GM19328 (cell line): ENCODE results near the gene CDC42BPG.
A peak's percentile ranks its signal among the peaks of the same experiment; 100 is the strongest.

Experiments used
- ATAC-seq: cut with Tn5 transposase; IDR thresholded peaks from one replicate; pipeline ENCODE4 v1.9.1; 2021; ENCODE audit warnings: mild to moderate bottlenecking, moderate library complexity; ENCODE audit not compliant: unreplicated experiment

Gene CDC42BPG

GRCh38 chr11:64809781-64810241 is 34.6 kb downstream of the CDC42BPG start:
- ATAC-seq: no peak

GRCh38 chr11:64805481-64805880 is 39.0 kb downstream of the CDC42BPG start:
- no peak for ATAC-seq

- no peak for ATAC-seq
Observed at GRCh38 chr11:64804346-64805210, 39.9 kb downstream of the CDC42BPG start.

- ATAC-seq: no peak
Observed at GRCh38 chr11:64803846-64804345, 40.6 kb downstream of the CDC42BPG start.

GRCh38 chr11:64803158-64803845 is 41.2 kb downstream of the CDC42BPG start, which contains the start of gene MAP4K2:
TSS of gene MAP4K2 (minus strand) at chr11:64803214. CDS start at chr11:64803149, 65 bp downstream.
- peak; percentile 54 for ATAC-seq

GRCh38 chr11:64802370-64803157 is 41.9 kb downstream of the CDC42BPG start:
- peak; percentile 9 for ATAC-seq

DNA sequence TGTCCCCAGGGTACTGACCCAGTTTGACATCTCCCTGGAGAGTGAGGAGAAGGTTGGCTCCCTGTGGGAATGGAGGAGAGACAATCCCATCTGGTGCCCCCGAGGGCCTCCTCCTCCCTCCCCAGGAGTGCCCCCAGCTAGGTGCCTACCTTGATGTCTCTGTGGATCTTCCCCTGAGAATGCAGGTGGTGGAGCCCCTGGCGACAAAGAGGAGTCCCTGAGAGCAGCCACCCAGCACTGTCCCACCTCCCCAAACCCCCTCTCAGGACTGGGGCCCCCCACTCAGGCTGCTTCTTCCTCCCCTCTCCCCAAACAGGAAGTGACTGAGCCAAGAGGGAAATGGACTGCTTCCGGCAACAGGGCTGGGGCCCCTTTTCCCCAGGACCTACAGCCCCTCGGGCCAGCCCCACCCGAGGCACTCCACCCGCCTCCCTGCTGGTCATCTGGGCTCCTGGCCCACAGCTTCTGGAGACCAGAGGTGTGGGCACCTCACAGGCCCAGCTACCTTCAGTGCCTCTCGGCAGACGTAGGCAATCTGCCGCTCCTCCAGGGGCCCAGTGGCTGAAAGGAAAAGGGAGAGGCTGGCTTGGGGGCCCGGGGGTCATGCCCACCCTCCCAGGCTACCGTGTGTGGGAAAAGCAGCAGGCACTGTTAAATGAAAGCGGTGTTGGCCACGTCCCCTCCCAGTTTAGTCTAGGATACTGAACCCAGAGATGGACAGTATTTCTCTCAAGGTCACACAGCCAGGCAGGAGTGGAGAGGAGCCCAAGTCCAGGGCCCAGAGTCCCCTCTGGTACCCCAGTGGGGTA is 42.7 kb downstream of the CDC42BPG start:
- no peak for ATAC-seq

- ATAC-seq: no peak
Observed at GRCh38 chr11:64801158-64801464, 43.3 kb downstream of the CDC42BPG start.

GRCh38 chr11:64800303-64801157 is 43.9 kb downstream of the CDC42BPG start:
- no peak for ATAC-seq

DNA sequence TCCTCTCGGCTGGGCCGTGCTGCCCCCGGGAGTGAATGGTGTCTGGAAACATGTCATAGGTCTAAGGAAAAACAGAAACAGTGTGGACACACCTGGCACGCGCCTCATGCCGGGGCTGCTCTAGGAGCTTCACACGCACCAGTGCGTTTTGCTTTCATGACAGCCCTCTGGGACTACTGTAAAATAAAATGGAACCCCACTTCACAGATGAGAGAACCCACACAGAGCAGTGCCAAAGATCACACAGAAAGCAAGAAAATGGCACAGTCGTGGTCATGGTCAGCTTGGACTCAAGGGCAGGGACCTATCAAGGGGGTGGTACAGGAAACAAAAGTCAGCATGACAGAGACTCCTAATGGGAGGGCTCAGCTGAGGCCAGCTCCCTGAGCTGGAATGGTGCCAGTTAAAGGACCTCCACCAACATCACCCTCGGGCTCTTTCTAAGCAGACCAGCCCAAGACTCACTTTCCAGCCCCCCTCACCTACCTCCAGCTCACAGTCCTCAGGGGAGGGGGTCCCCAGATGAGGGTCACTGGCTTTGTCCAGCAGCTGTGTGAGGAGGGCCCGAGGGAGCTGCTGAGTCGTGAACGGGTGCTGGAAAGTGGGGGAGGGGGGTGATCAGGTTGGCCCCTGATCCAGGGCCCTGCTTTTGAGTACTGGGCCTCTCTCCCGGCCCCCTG is 44.7 kb downstream of the CDC42BPG start:
- ATAC-seq: no peak

DNA sequence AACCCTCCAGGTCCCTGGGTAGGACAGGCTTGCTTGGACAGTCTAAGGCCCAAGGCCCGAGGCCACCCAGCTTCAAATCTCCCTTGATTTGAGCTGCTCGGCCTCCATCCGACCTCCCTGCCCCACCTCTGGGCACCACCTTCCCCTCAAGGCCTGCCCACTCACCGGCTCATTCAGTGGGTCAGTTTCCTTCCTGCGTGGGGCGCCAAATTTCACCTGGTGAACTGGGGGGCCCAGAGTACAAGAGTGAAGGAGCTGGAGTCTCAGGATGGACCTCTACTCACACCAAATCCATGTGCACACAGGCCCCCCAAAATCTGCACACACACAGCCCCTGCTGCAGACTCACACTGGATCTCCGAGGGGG is 45.2 kb downstream of the CDC42BPG start:
- no peak for ATAC-seq

DNA sequence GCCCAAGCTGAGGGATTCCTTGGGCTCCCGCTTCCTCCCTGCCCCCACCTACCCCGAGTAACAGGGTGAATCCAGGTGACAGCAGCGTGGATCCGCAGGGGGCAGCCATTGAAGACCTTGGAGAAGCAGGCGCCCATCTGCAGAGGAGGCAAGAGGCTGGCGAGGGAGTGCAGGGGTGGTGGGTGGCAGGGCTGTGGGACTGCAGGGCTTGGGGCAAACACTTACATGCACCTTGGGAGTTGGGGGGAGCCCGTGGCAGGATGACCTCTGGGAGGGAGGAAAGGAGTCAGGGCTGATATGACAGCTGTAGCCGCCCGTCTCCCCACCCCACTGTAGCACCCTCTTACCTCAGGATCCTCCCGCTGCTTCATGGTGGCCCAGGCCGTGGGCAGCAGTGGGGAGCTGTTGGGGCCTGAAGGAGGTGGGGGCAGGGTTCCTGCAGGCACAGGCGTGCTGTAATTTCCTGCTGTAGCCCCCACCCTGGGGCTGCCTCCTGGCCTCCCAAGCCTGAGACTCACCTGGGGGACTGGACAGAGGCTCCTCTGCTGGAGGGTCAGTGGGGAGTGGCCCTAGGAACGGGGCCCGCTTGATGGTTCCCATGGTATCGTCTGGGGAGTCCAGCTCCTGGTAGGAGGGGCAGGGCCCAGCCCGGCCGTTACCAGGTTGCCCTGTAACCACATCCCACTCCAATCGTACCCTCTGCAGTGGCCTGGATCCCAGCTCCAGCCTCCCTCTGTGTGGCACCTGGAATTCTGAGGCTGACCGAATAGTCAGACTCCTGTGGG is 47.5 kb downstream of the CDC42BPG start:
- no peak for ATAC-seq

DNA sequence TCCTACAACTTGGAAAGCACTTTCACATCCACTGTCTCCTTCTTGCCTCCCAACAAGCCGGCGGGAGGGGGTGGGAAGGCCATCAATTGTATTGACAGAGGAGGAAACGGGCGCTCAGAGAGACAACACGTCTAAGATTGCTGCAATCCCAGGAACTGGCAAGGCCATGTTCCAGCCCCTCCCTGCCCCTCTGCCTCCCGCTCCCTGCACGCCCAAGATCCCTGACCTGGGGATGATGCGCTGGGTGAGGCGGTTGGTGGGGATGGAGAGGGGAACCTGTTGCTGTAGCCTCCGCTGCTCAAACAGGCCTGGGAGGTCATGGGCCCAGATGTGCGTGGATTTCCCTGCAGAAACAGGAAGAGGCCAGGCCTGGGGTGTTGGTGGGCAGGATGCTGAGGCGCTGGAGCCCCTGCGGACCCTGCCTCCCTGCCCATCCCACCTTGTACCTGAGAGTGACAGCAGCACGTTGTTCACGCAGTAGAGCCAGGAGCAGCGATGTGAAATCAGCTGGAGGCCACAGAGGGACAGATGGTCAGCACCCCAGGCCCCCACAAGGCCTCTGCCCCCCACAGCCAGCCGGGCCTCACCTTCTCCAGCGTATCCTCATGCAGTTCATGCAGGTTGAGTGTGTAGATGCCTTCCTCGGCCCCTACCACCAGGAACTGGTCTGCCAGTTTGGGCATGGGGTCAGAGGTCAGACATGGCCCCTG is 48.3 kb downstream of the CDC42BPG start:
- no peak for ATAC-seq

DNA sequence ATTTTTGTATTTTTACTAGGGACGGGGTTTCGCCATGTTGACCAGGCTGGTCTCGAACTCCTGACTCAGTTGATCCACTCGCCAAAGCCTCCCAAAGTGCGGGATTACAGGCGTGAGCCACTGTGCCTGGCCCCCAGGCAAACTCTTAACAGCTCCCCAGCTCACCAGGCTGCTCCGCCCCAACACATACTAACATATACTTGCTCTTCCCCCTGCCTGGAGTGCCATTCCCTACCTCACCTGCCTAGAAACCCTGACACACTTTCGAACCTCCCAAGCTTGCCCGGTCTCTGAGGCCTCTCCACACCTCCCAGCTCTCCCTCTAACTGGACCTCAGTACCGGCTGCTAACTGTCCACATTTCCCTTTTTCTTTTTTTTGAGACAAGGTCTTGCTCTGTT is 49.9 kb downstream of the CDC42BPG start:
- no peak for ATAC-seq

DNA sequence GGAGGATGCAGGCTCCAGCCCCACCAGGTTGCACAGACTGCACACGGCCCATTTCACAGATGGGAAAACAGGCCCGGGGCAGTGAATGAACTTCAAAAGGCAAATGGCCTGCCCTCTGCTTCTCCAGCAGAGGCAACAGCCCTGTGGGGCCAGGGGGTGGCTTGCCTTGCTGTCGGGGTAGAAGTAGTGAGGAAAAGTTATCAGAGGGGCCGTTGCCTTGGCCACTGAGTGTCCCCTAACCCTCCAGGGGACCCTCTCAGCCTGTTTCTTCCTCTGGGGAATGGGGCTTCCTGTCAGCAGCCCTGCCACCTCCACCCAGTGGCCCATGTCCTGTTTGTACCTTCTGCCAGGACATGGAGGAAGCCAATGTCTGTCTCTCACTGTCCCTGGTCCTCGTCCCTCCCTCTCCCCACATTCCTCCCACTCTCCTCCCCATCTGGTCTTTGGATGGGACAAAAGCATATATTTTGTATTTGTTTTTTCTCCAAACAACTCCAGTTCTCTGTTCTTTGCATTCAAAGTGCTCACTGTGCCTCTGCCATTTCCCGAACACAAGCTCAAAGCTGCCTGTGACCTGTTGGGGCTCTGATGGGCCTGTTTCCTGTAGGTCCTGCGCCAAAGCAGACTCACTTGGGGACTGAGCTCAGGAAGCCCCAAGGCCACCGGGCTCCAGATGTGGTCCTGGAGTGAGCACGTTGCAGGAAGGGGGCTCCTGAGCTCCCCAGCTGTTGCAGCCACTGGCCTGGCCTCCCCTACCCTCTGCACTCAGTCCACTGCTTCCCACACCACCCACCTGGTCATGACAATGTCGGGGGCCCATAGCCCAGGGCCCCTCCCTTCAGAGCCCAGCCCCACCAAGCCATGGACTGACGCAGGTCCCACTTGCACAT is 50.9 kb downstream of the CDC42BPG start:
- no peak for ATAC-seq

DNA sequence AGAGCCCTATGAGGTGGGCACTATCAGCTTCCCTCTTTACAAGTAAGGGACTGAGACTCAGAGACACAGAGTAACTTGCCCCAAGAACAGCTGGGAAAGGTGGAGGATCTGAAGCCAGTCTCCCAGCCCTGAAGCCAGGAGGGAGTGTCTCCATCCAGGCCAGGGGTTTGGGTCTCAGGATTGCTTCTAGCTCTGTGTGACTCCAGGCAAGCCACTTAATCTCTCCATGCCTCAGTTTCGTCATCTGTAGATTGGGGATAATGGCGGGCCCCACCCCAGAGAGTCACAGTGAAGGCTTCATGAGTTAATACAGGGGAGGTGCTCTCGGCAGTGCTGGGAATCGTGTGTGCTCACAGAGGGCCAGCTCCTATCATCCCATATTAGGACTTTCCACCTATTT is 52.0 kb downstream of the CDC42BPG start:
- ATAC-seq: no peak
